OCI-M1 (cell line): ENCODE results near the gene KIF7.
"Not testable (repeated sequence)": the region's sequence is repeated elsewhere in the genome, so short reads cannot be mapped to it uniquely, and the experiment has no call there.

ENCODE experiments used
- DNase-seq: peaks from one replicate; lab custom pipeline; 2025; lab: John Stamatoyannopoulos, UW

KIF7 gene

GRCh38 chr15:89654847-89655805, at the start of gene KIF7:
Gene KIF7 (minus strand): TSS chr15:89655467. CDS start chr15:89652930, 2,537 bp downstream.
- DNase-seq = peak; percentile 9

- DNase-seq = no peak
These were observed 49.1 kb upstream of the KIF7 start for GRCh38 chr15:89704411-89704810.

GRCh38 chr15:89695198-89695597, 39.9 kb upstream of the KIF7 start:
- no peak for DNase-seq

GRCh38 chr15:89693696-89694095, 38.4 kb upstream of the KIF7 start:
- no peak for DNase-seq

GRCh38 chr15:89693091-89693490, 37.8 kb upstream of the KIF7 start:
- no peak for DNase-seq

- peak; percentile 86 for DNase-seq
These were observed 35.3 kb upstream of the KIF7 start, which contains the start of the genes PEX11A and WDR93 for GRCh38 chr15:89690276-89691218. Gene PEX11A (minus strand): TSS chr15:89690754. CDS start chr15:89690632, 122 bp downstream. Gene WDR93 (plus strand): TSS chr15:89690811. CDS start chr15:89701747, 10,936 bp downstream.

GRCh38 chr15:89689930-89690275, 34.6 kb upstream of the KIF7 start:
- DNase-seq = not testable (repeated sequence)

GRCh38 chr15:89686522-89686921, 31.3 kb upstream of the KIF7 start:
- no peak for DNase-seq

GRCh38 chr15:89685995-89686394, 30.7 kb upstream of the KIF7 start:
- no peak for DNase-seq

- no peak for DNase-seq
These were observed 25.9 kb upstream of the KIF7 start for GRCh38 chr15:89681146-89681545.

GRCh38 chr15:89680282-89680873, 25.1 kb upstream of the KIF7 start:
- DNase-seq = no peak

- no peak for DNase-seq
These were observed 23.9 kb upstream of the KIF7 start, which contains the start of gene PLIN1 for GRCh38 chr15:89679212-89679611. Gene PLIN1 (minus strand): TSS chr15:89679367. CDS start chr15:89677489, 1,878 bp downstream.

GRCh38 chr15:89677381-89677780, 22.1 kb upstream of the KIF7 start:
- DNase-seq = no peak

GRCh38 chr15:89675606-89676005, 20.3 kb upstream of the KIF7 start:
- no peak for DNase-seq

GRCh38 chr15:89674526-89674925, 19.3 kb upstream of the KIF7 start:
- no peak for DNase-seq

- peak; percentile 47 for DNase-seq
These were observed 17.9 kb upstream of the KIF7 start for GRCh38 chr15:89673165-89673512.

- DNase-seq = no peak
These were observed 17.2 kb upstream of the KIF7 start for GRCh38 chr15:89672221-89673164.

- DNase-seq = no peak
These were observed 16.4 kb upstream of the KIF7 start for GRCh38 chr15:89671687-89672086.

GRCh38 chr15:89670971-89671560, 15.8 kb upstream of the KIF7 start:
- no peak for DNase-seq

GRCh38 chr15:89669941-89670340, 14.7 kb upstream of the KIF7 start:
- DNase-seq = no peak
